Measurements from ENCODE around the gene FMN2.

Gene FMN2

GRCh38 chr1:240508201-240508600 lies 416.5 kb downstream of the FMN2 start:
- DNase-seq (ENCODE audit: low read depth) = no peak
- no peak overlapping the region for H3K4me3 ChIP-seq (ENCODE audit: control insufficient read depth, low read depth, low read length)
- no peak for TF ChIP-seq CTCF (conservative IDR thresholded peaks at IDR 0.05; ENCODE audit: control insufficient read depth, insufficient read depth, low read depth, low read length)

GRCh38 chr1:240508950-240509349 lies 417.3 kb downstream of the FMN2 start:
- H3K4me3 ChIP-seq (ENCODE audit: control insufficient read depth, low read depth, low read length) = no peak overlapping the region
- peak; percentile 64 for DNase-seq (ENCODE audit: low read depth)
- TF ChIP-seq CTCF (conservative IDR thresholded peaks at IDR 0.05; ENCODE audit: control insufficient read depth, insufficient read depth, low read depth, low read length) = no peak

- DNase-seq (ENCODE audit: low read depth) = no peak
- TF ChIP-seq CTCF (conservative IDR thresholded peaks at IDR 0.05; ENCODE audit: control insufficient read depth, insufficient read depth, low read depth, low read length) = no peak
- H3K4me3 ChIP-seq (ENCODE audit: control insufficient read depth, low read depth, low read length) = no peak overlapping the region
Observed at GRCh38 chr1:240511789-240512188, 420.1 kb downstream of the FMN2 start.

- H3K4me3 ChIP-seq (ENCODE audit: control insufficient read depth, low read depth, low read length) = no peak overlapping the region
- peak; percentile 11 for DNase-seq (ENCODE audit: low read depth)
- TF ChIP-seq CTCF (conservative IDR thresholded peaks at IDR 0.05; ENCODE audit: control insufficient read depth, insufficient read depth, low read depth, low read length) = no peak
Observed at GRCh38 chr1:240515505-240515904, 423.8 kb downstream of the FMN2 start.

- no peak overlapping the region for H3K4me3 ChIP-seq (ENCODE audit: control insufficient read depth, low read depth, low read length)
- TF ChIP-seq CTCF (conservative IDR thresholded peaks at IDR 0.05; ENCODE audit: control insufficient read depth, insufficient read depth, low read depth, low read length) = no peak
- DNase-seq (ENCODE audit: low read depth) = no peak
Observed at GRCh38 chr1:240516069-240516468, 424.4 kb downstream of the FMN2 start.

GRCh38 chr1:240517891-240518290 lies 426.2 kb downstream of the FMN2 start:
- no peak for TF ChIP-seq CTCF (conservative IDR thresholded peaks at IDR 0.05; ENCODE audit: control insufficient read depth, insufficient read depth, low read depth, low read length)
- H3K4me3 ChIP-seq (ENCODE audit: control insufficient read depth, low read depth, low read length) = no peak overlapping the region
- DNase-seq (ENCODE audit: low read depth) = no peak

All from fibroblast of mammary gland (primary cell).